GM23338 (cell line): ENCODE results near the gene PLCG2. TPM values are rescaled to one million over a fixed set of nuclear protein-coding genes. Genes with fewer than 3 reads are reported as not detected.

Experiments
- ATAC-seq: fragments of 200-7000 bp; cut with Tn5 transposase; 3 replicates; pipeline ENCODE4 v1.9.1; 2020
- DNase-seq: peaks from one replicate; pipeline ENCODE4 v3.0.0-alpha.2; 2015; ENCODE audit warnings: low spot score
- H2AFZ ChIP-seq: fragments of 200-600 bp; sonication (generic); 2 replicates; pipeline ENCODE4 v1.8.0; 2016; ENCODE audit warnings: antibody characterized with exemption, mild to moderate bottlenecking, moderate library complexity
- H3F3A ChIP-seq: fragments of 200-600 bp; sonication (generic); replicated peaks from 2 replicates; pipeline ENCODE4 v1.8.0; 2017; ENCODE audit warnings: antibody characterized with exemption, mixed run types, low read depth
- H3K27ac ChIP-seq: fragments of 200-600 bp; sonication (generic); 2 replicates; pipeline ENCODE4 v1.6.1; 2016; ENCODE audit warnings: low read depth
- H3K27me3 ChIP-seq: fragments of 200-600 bp; sonication (generic); 2 replicates; pipeline ENCODE4 v1.8.0; 2016; ENCODE audit warnings: mild to moderate bottlenecking, mixed run types, moderate library complexity; ENCODE audit not compliant: insufficient read depth
- H3K36me3 ChIP-seq: fragments of 200-600 bp; sonication (generic); 2 replicates; pipeline ENCODE4 v1.8.0; 2016; ENCODE audit warnings: mild to moderate bottlenecking; ENCODE audit not compliant: insufficient read depth
- H3K4me1 ChIP-seq: fragments of 200-600 bp; sonication (generic); 2 replicates; pipeline ENCODE4 v1.8.0; 2016; ENCODE audit warnings: mild to moderate bottlenecking, moderate library complexity; ENCODE audit not compliant: insufficient read depth
- H3K4me2 ChIP-seq: fragments of 200-600 bp; sonication (generic); 2 replicates; pipeline ENCODE4 v1.7.1; 2017; ENCODE audit warnings: mixed run types
- H3K4me3 ChIP-seq: fragments of 200-600 bp; sonication (generic); 2 replicates; pipeline ENCODE4 v1.6.1; 2016; ENCODE audit warnings: mixed run types
- H3K79me2 ChIP-seq: fragments of 200-600 bp; sonication (generic); replicated peaks from 2 replicates; pipeline ENCODE4 v1.8.0; 2017; ENCODE audit warnings: mild to moderate bottlenecking; ENCODE audit not compliant: insufficient read depth
- H3K9me2 ChIP-seq: fragments of 200-600 bp; sonication (generic); 2 replicates; pipeline ENCODE4 v1.8.0; 2017; ENCODE audit not compliant: insufficient read depth
- H4K20me1 ChIP-seq: fragments of 200-600 bp; sonication (generic); replicated peaks from 2 replicates; pipeline ENCODE4 v1.8.0; 2017; ENCODE audit warnings: mild to moderate bottlenecking; ENCODE audit not compliant: insufficient read depth
- H3K27ac Mint-ChIP-seq: 2 replicates; pipeline ENCODE4 v1.8.0; 2020; ENCODE audit warnings: inconsistent platforms, mild to moderate bottlenecking, moderate library complexity, mixed read lengths
- H3K27me3 Mint-ChIP-seq: 3 replicates; pipeline ENCODE4 v1.8.0; 2022; ENCODE audit warnings: low read depth, mild to moderate bottlenecking, moderate library complexity, mixed read lengths, inconsistent platforms; ENCODE audit not compliant: insufficient read depth, poor library complexity
- H3K36me3 Mint-ChIP-seq: 3 replicates; pipeline ENCODE4 v1.8.0; 2021; ENCODE audit warnings: low read depth, mild to moderate bottlenecking, inconsistent platforms, moderate library complexity, mixed read lengths
- H3K4me1 Mint-ChIP-seq: 3 replicates; pipeline ENCODE4 v1.8.0; 2020; ENCODE audit warnings: mild to moderate bottlenecking, inconsistent platforms, mixed read lengths
- H3K4me3 Mint-ChIP-seq: 3 replicates; pipeline ENCODE4 v1.8.0; 2021; ENCODE audit warnings: moderate library complexity, mild to moderate bottlenecking, inconsistent platforms, mixed read lengths
- H3K9me3 Mint-ChIP-seq: 3 replicates; pipeline ENCODE4 v1.8.0; 2020; ENCODE audit warnings: moderate library complexity, mild to moderate bottlenecking, inconsistent platforms, mixed read lengths
- CREB1 ChIP-seq: fragments of 250-450 bp; sonication (Bioruptor Pico); IDR thresholded peaks from 2 replicates; pipeline ENCODE4 v1.5.0; 2020; ENCODE audit warnings: low read depth, mild to moderate bottlenecking, moderate library complexity
- CTCF ChIP-seq, 2 experiments: fragments of 200-600 bp in 1 of 2; sonication (generic) in 1 of 2; conservative IDR thresholded peaks; 2 replicates each; pipeline versions ENCODE4 v1.5.1 to v1.6.1; 2016 to 2017; ENCODE audit warnings: antibody characterized with exemption in 2 of 2, low read depth in 2 of 2, mild to moderate bottlenecking in 2 of 2, moderate library complexity in 1 of 2
- EZH2 ChIP-seq: fragments of 200-600 bp; sonication (generic); IDR thresholded peaks from one replicate; pipeline ENCODE4 v1.8.0; 2017; ENCODE audit warnings: antibody characterized with exemption, mild to moderate bottlenecking, low read depth; ENCODE audit not compliant: unreplicated experiment
- EZH2phosphoT487 ChIP-seq: fragments of 200-600 bp; sonication (generic); IDR thresholded peaks from one replicate; pipeline ENCODE4 v1.8.1; 2018; ENCODE audit warnings: antibody characterized with exemption; ENCODE audit not compliant: unreplicated experiment
- NANOG ChIP-seq: IDR thresholded peaks from 2 replicates; pipeline ENCODE4 v1.6.1; 2016; ENCODE audit warnings: antibody characterized with exemption, borderline replicate concordance
- polyA plus RNA-seq: library from polyadenylated mRNA; unstranded; fragments of >200 nt; fragmentation: Nextera tagmentation; extraction: Ambion mirVana; gene quantifications from 2 replicates; pipeline ENCODE4 v1.2.1, GENCODE V29; 2016
- total RNA-seq: library from RNA; depleted of rRNA; stranded (reverse); fragments of >200 nt; shearing (Covaris generic); gene quantifications from 2 replicates; pipeline ENCODE4 v1.2.3, GENCODE V29; 2014
- TF ChIP-seq, protein P1 (sequence below): fragments of 250-450 bp; sonication (Bioruptor Pico); IDR thresholded peaks from 2 replicates; pipeline ENCODE4 v1.5.0; 2020; ENCODE audit warnings: mild to moderate bottlenecking, moderate library complexity
- TF ChIP-seq, protein P2 (sequence below): IDR thresholded peaks from 2 replicates; pipeline ENCODE4 v1.6.1; 2016; ENCODE audit warnings: antibody characterized with exemption

The PLCG2 gene
- total and polyA plus RNA-seq, 2 experiments from 2014 or later: 2.4 to 5.9 TPM

- no peaks in the 10 kb centered on the region for H3K9me3 Mint-ChIP-seq
- Histone ChIP-seq H3K4me1 (peaks cover 43% of the 10 kb centered on the region), H4K20me1 (no peaks in the 10 kb centered on the region), H3K4me3 (no peak overlapping the region), H2AFZ (no peak overlapping the region), H3K27me3 (no peaks in the 10 kb centered on the region), H3K9me2 (no peaks in the 10 kb centered on the region), H3F3A (no peaks in the 10 kb centered on the region), H3K27ac (no peak overlapping the region), H3K36me3 (no peaks in the 10 kb centered on the region), H3K4me2 (no peak overlapping the region), H3K79me2 (no peaks in the 10 kb centered on the region)
- peak; percentile 14 for ATAC-seq
- peaks cover 9% of the 10 kb centered on the region for H3K27me3 Mint-ChIP-seq
- no peaks in the 10 kb centered on the region for H3K36me3 Mint-ChIP-seq
- H3K4me1 Mint-ChIP-seq: peaks cover 60% of the 10 kb centered on the region
- DNase-seq: peak; percentile 52
- H3K27ac Mint-ChIP-seq: no peak overlapping the region
- no peak overlapping the region for H3K4me3 Mint-ChIP-seq
- TF ChIP-seq CTCF (conservative IDR thresholded peaks at IDR 0.05; ENCODE audit: low read depth in 2 of 2) (peak; percentile 60 to 76), CREB1 (CRISPR knock-in tag) (no peak), NANOG (no peak), EZH2phosphoT487 (no peak), EZH2 (no peak)
- TF ChIP-seq, protein P1, sequence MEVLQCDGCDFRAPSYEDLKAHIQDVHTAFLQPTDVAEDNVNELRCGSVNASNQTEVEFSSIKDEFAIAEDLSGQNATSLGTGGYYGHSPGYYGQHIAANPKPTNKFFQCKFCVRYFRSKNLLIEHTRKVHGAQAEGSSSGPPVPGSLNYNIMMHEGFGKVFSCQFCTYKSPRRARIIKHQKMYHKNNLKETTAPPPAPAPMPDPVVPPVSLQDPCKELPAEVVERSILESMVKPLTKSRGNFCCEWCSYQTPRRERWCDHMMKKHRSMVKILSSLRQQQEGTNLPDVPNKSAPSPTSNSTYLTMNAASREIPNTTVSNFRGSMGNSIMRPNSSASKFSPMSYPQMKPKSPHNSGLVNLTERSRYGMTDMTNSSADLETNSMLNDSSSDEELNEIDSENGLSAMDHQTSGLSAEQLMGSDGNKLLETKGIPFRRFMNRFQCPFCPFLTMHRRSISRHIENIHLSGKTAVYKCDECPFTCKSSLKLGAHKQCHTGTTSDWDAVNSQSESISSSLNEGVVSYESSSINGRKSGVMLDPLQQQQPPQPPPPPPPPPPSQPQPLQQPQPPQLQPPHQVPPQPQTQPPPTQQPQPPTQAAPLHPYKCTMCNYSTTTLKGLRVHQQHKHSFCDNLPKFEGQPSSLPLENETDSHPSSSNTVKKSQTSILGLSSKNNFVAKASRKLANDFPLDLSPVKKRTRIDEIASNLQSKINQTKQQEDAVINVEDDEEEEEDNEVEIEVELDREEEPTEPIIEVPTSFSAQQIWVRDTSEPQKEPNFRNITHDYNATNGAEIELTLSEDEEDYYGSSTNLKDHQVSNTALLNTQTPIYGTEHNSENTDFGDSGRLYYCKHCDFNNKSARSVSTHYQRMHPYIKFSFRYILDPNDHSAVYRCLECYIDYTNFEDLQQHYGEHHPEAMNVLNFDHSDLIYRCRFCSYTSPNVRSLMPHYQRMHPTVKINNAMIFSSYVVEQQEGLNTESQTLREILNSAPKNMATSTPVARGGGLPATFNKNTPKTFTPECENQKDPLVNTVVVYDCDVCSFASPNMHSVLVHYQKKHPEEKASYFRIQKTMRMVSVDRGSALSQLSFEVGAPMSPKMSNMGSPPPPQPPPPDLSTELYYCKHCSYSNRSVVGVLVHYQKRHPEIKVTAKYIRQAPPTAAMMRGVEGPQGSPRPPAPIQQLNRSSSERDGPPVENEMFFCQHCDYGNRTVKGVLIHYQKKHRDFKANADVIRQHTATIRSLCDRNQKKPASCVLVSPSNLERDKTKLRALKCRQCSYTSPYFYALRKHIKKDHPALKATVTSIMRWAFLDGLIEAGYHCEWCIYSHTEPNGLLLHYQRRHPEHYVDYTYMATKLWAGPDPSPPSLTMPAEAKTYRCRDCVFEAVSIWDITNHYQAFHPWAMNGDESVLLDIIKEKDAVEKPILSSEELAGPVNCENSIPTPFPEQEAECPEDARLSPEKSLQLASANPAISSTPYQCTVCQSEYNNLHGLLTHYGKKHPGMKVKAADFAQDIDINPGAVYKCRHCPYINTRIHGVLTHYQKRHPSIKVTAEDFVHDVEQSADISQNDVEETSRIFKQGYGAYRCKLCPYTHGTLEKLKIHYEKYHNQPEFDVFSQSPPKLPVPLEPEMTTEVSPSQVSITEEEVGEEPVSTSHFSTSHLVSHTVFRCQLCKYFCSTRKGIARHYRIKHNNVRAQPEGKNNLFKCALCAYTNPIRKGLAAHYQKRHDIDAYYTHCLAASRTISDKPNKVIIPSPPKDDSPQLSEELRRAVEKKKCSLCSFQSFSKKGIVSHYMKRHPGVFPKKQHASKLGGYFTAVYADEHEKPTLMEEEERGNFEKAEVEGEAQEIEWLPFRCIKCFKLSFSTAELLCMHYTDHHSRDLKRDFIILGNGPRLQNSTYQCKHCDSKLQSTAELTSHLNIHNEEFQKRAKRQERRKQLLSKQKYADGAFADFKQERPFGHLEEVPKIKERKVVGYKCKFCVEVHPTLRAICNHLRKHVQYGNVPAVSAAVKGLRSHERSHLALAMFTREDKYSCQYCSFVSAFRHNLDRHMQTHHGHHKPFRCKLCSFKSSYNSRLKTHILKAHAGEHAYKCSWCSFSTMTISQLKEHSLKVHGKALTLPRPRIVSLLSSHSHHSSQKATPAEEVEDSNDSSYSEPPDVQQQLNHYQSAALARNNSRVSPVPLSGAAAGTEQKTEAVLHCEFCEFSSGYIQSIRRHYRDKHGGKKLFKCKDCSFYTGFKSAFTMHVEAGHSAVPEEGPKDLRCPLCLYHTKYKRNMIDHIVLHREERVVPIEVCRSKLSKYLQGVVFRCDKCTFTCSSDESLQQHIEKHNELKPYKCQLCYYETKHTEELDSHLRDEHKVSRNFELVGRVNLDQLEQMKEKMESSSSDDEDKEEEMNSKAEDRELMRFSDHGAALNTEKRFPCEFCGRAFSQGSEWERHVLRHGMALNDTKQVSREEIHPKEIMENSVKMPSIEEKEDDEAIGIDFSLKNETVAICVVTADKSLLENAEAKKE (CRISPR knock-in tag): no peak
- TF ChIP-seq, protein P2, sequence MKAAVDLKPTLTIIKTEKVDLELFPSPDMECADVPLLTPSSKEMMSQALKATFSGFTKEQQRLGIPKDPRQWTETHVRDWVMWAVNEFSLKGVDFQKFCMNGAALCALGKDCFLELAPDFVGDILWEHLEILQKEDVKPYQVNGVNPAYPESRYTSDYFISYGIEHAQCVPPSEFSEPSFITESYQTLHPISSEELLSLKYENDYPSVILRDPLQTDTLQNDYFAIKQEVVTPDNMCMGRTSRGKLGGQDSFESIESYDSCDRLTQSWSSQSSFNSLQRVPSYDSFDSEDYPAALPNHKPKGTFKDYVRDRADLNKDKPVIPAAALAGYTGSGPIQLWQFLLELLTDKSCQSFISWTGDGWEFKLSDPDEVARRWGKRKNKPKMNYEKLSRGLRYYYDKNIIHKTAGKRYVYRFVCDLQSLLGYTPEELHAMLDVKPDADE: no peak
These were observed 161.9 kb downstream of the PLCG2 start for GRCh38 chr16:81940781-81941560.
